PC-3 (cell line): Measurements from ENCODE around the gene GPRC5D. TPM values are rescaled to one million over a fixed set of nuclear protein-coding genes. Genes with fewer than 3 reads are reported as not detected.

Experiments used
- ATAC-seq: fragments of 200-7000 bp; cut with Tn5 transposase; 2 replicates; pipeline ENCODE4 v1.9.1; 2020; ENCODE audit warnings: mild to moderate bottlenecking, moderate library complexity
- BruUV-seq: library from RNA; stranded (reverse); fragments of 400-500 nt; replicated peaks from 2 replicates; lab custom pipeline; 2021; lab: Mats Ljungman, UMichigan
- CTCF ChIA-PET: fragments of 300-600 bp; sonication (Branson Sonifier 250); formaldehyde crosslinking; loops from one replicate; lab custom pipeline; 2022; ENCODE audit warnings: antibody characterized with exemption; lab: Charles Lee
- POLR2A ChIA-PET: fragments of 300-600 bp; sonication (Branson Sonifier 250); formaldehyde crosslinking; loops from one replicate; lab custom pipeline; 2022; ENCODE audit warnings: antibody characterized with exemption; ENCODE audit not compliant: unreplicated experiment; lab: Charles Lee
- DNase-seq: peaks from one replicate; pipeline ENCODE4 v3.0.0-alpha.2; 2015
- H2AFZ ChIP-seq: fragments of 300-600 bp; sonication (generic); 2 replicates; pipeline ENCODE4 v1.6.0; 2016; ENCODE audit warnings: antibody characterized with exemption, low read length
- H3F3A ChIP-seq: fragments of 300-600 bp; sonication (generic); one replicate; pipeline ENCODE4 v1.6.0; 2017; ENCODE audit warnings: antibody characterized with exemption, low read length, control low read depth, mild to moderate bottlenecking; ENCODE audit not compliant: unreplicated experiment
- H3K27ac ChIP-seq: fragments of 300-600 bp; sonication (generic); 2 replicates; pipeline ENCODE4 v1.5.1; 2016; ENCODE audit warnings: mild to moderate bottlenecking, low read length
- H3K27me3 ChIP-seq: fragments of 300-600 bp; sonication (generic); 2 replicates; pipeline ENCODE4 v1.6.1; 2016; ENCODE audit warnings: low read length, mixed read lengths
- H3K36me3 ChIP-seq: fragments of 300-600 bp; sonication (generic); 2 replicates; pipeline ENCODE4 v1.6.1; 2016; ENCODE audit warnings: low read depth, mixed run types, low read length, mixed read lengths
- H3K4me1 ChIP-seq: fragments of 300-600 bp; sonication (generic); 2 replicates; pipeline ENCODE4 v1.5.1; 2016; ENCODE audit warnings: low read length; ENCODE audit not compliant: insufficient read depth
- H3K4me2 ChIP-seq: fragments of 300-600 bp; sonication (generic); 2 replicates; pipeline ENCODE4 v1.6.0; 2016; ENCODE audit warnings: low read length
- H3K4me3 ChIP-seq: fragments of 300-600 bp; sonication (generic); 2 replicates; pipeline ENCODE4 v1.5.1; 2016; ENCODE audit warnings: mild to moderate bottlenecking, low read length, mixed read lengths
- H3K79me2 ChIP-seq: fragments of 300-600 bp; sonication (generic); 2 replicates; pipeline ENCODE4 v1.6.1; 2017; ENCODE audit warnings: low read length, mixed read lengths
- H3K9ac ChIP-seq: fragments of 300-600 bp; sonication (generic); 2 replicates; pipeline ENCODE4 v1.6.0; 2016; ENCODE audit warnings: mild to moderate bottlenecking, low read length
- H3K9me2 ChIP-seq: fragments of 300-600 bp; sonication (generic); replicated peaks from 2 replicates; pipeline ENCODE4 v1.6.1; 2016; ENCODE audit warnings: mixed run types, low read length, mixed read lengths
- H3K9me3 ChIP-seq: fragments of 300-600 bp; sonication (generic); 2 replicates; pipeline ENCODE4 v1.6.1; 2016; ENCODE audit warnings: low read length, mixed read lengths
- H4K20me1 ChIP-seq: fragments of 300-600 bp; sonication (generic); 2 replicates; pipeline ENCODE4 v1.6.1; 2016; ENCODE audit warnings: low read length, mixed read lengths
- EZH2 ChIP-seq: fragments of 300-600 bp; sonication (generic); IDR thresholded peaks from one replicate; pipeline ENCODE4 v1.6.1; 2017; ENCODE audit warnings: antibody characterized with exemption, mild to moderate bottlenecking, low read length; ENCODE audit not compliant: unreplicated experiment
- EZH2phosphoT487 ChIP-seq: fragments of 300-600 bp; sonication (generic); IDR thresholded peaks from 2 replicates; pipeline ENCODE4 v1.6.1; 2018; ENCODE audit warnings: mild to moderate bottlenecking, antibody characterized with exemption, low read length, borderline replicate concordance
- intact Hi-C: fragments of 100-400 bp; cut with micrococcal nuclease; formaldehyde crosslinking; loops from 2 replicates; pipeline ENCODE4 v1.9.0; 2023
- total RNA-seq: library from RNA; depleted of rRNA; stranded (reverse); fragments of >200 nt; gene quantifications from 2 replicates; pipeline ENCODE4 v1.2.3, GENCODE V29; 2014
- TF ChIP-seq, protein P1 (sequence below): fragments of 300-600 bp; sonication (generic); conservative IDR thresholded peaks from 2 replicates; pipeline ENCODE4 v1.5.1; 2017; ENCODE audit warnings: antibody characterized with exemption, low read depth, mild to moderate bottlenecking, low read length

GPRC5D gene
- total RNA-seq, 1 experiment from 2014 or later: not detected

DNA sequence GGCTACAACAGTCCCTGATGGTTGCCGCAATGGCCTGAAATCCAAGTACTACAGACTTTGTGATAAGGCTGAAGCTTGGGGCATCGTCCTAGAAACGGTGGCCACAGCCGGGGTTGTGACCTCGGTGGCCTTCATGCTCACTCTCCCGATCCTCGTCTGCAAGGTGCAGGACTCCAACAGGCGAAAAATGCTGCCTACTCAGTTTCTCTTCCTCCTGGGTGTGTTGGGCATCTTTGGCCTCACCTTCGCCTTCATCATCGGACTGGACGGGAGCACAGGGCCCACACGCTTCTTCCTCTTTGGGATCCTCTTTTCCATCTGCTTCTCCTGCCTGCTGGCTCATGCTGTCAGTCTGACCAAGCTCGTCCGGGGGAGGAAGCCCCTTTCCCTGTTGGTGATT, 43.7 kb downstream of the GPRC5D start:
- H3K9ac ChIP-seq: no peak overlapping the region
- peaks cover 100% of the 10 kb centered on the region for H3K79me2 ChIP-seq
- no peak overlapping the region for H2AFZ ChIP-seq
- no peak overlapping the region for H3K27ac ChIP-seq
- peaks cover 4% of the 10 kb centered on the region for H3F3A ChIP-seq
- ChIA-PET CTCF (no interaction called here), POLR2A (no interaction called here)
- H3K4me3 ChIP-seq: no peak overlapping the region
- H3K36me3 ChIP-seq: peaks cover 79% of the 10 kb centered on the region
- H3K4me1 ChIP-seq: peaks cover 11% of the 10 kb centered on the region; the same call in 1 of the 2 replicates
- H4K20me1 ChIP-seq: peaks cover 88% of the 10 kb centered on the region
- no TSS peak for BruUV-seq
- no peak overlapping the region for H3K4me2 ChIP-seq
- no peaks in the 10 kb centered on the region for H3K9me2 ChIP-seq
- H3K27me3 ChIP-seq: no peaks in the 10 kb centered on the region
- intact Hi-C loops: no loop called here
- DNase-seq: no peak
- H3K9me3 ChIP-seq: no peaks in the 10 kb centered on the region
- ATAC-seq: no peak
- TF ChIP-seq, protein P1, sequence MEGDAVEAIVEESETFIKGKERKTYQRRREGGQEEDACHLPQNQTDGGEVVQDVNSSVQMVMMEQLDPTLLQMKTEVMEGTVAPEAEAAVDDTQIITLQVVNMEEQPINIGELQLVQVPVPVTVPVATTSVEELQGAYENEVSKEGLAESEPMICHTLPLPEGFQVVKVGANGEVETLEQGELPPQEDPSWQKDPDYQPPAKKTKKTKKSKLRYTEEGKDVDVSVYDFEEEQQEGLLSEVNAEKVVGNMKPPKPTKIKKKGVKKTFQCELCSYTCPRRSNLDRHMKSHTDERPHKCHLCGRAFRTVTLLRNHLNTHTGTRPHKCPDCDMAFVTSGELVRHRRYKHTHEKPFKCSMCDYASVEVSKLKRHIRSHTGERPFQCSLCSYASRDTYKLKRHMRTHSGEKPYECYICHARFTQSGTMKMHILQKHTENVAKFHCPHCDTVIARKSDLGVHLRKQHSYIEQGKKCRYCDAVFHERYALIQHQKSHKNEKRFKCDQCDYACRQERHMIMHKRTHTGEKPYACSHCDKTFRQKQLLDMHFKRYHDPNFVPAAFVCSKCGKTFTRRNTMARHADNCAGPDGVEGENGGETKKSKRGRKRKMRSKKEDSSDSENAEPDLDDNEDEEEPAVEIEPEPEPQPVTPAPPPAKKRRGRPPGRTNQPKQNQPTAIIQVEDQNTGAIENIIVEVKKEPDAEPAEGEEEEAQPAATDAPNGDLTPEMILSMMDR: no peak
- TF ChIP-seq EZH2: no peak
- no peak for TF ChIP-seq EZH2phosphoT487

GRCh38 chr12:12907552-12907951, 44.4 kb downstream of the GPRC5D start:
- peaks cover 74% of the 10 kb centered on the region for H3K36me3 ChIP-seq
- H3K9me2 ChIP-seq: no peaks in the 10 kb centered on the region
- no peak overlapping the region for H2AFZ ChIP-seq
- peaks cover 12% of the 10 kb centered on the region; the same call in 1 of the 2 replicates for H3K4me1 ChIP-seq
- H3F3A ChIP-seq: no peaks in the 10 kb centered on the region
- no peaks in the 10 kb centered on the region for H3K9me3 ChIP-seq
- intact Hi-C loops: no loop called here
- no TSS peak for BruUV-seq
- H3K9ac ChIP-seq: no peak overlapping the region
- H3K79me2 ChIP-seq: peaks cover 100% of the 10 kb centered on the region
- ChIA-PET CTCF (no interaction called here), POLR2A (no interaction called here)
- H3K27ac ChIP-seq: no peak overlapping the region
- H3K4me2 ChIP-seq: no peak overlapping the region
- TF ChIP-seq, protein P1: no peak
- TF ChIP-seq EZH2: no peak
- TF ChIP-seq EZH2phosphoT487: no peak
- ATAC-seq (no peak), DNase-seq (no peak)
- H3K4me3 ChIP-seq: no peak overlapping the region
- H4K20me1 ChIP-seq: peaks cover 85% of the 10 kb centered on the region
- no peaks in the 10 kb centered on the region for H3K27me3 ChIP-seq

GRCh38 chr12:12903642-12904609, 48.0 kb downstream of the GPRC5D start:
- Histone ChIP-seq H3K27me3 (no peaks in the 10 kb centered on the region), H3K4me1 (peaks cover 48% of the 10 kb centered on the region), H3K9me3 (no peaks in the 10 kb centered on the region), H3K79me2 (peaks cover 100% of the 10 kb centered on the region), H3K36me3 (peaks cover 60% of the 10 kb centered on the region), H4K20me1 (peaks cover 78% of the 10 kb centered on the region), H3K27ac (no peak overlapping the region; the same call in 1 of the 2 replicates), H3K4me2 (0 out of 2 replicates have a peak overlapping the region, but pooled peaks have one; percentile 14), H3F3A (peaks cover 12% of the 10 kb centered on the region), H2AFZ (no peak overlapping the region), H3K9ac (no peak overlapping the region), H3K9me2 (no peaks in the 10 kb centered on the region), H3K4me3 (no peak overlapping the region)
- ATAC-seq: 0 out of 2 replicates have a peak, but pooled peaks have one; percentile 5
- intact Hi-C loops: no loop called here
- CTCF ChIA-PET: no interaction called here
- TF ChIP-seq EZH2phosphoT487 (no peak), EZH2 (no peak)
- TF ChIP-seq, protein P1: no peak
- no TSS peak for BruUV-seq
- POLR2A ChIA-PET: no interaction called here
- DNase-seq: peak; percentile 25
